NCI-H460 (cell line): ENCODE data around the gene ASTN1. TPM values are rescaled to one million over a fixed set of nuclear protein-coding genes. Genes with fewer than 3 reads are reported as not detected.

Experiments
- DNase-seq: peaks from one replicate; pipeline ENCODE4 v3.0.0-alpha.2; 2016; ENCODE audit warnings: low read depth; ENCODE audit errors: extremely low read depth
- total RNA-seq: library from RNA; depleted of rRNA; stranded (reverse); fragments of >200 nt; shearing (Covaris generic); gene quantifications from 2 replicates; pipeline ENCODE4 v1.2.3, GENCODE V29; 2014

ASTN1 gene
- total RNA-seq, 1 experiment from 2014 or later, result 0.47 TPM

DNA sequence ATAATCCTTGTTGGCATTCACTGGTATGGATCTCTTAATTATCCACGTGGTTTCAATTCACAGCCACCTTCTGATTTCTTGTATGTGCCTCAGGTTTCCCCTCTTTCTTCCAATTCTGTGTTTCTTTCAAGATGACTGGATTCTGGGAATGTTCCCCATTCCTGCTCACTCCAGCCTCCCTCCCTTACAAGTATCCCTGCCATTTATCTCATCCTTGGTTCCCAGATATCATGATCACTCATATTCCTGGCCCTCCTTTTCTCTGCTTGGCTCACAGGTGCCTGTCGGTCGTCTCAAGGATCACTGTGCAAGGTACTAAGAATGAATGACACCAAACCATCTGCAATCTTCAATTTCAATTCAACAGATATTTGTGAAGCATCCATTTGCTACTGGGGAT, 279.2 kb downstream of the ASTN1 start:
- no peak for DNase-seq

DNA sequence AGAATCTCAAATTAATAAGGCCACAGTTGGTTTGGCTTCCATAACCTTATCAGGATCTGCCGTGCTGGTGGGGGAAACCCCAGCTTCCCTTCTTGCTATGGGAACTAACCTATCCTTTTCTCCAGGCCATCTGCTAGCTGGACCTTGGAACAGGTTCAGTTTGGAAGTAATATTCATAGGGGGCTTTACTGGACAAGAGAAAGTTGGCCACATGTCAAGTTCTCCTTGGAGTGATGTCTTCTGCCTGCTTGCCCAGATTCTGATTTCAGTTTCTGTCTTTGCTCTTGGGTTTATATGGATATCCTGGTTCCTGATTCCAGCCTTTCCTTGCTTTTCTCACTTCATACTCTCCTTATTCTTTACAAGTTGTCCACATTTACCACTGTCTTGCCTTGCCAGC, 279.6 kb downstream of the ASTN1 start:
- DNase-seq, result no peak

DNA sequence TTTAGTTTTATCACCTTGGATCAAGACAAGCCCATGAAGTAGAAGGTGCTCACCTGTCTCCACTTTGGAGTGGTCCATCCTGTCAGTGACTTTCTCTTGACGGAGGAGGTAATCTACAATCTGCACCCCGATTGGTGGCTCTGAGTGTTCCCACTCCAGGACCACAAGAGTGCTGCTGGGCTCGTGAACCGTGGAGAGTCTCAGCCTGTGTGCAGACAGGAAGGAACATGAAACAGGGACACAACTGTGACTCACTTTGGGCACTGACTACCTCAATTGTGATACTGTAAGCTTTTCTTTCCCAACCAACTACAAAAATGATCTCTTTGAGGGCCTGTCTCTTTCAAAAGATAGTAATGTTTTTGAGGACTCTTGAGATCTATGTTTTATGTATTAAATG, 280.2 kb downstream of the ASTN1 start:
- DNase-seq, result no peak

- peak; percentile 79 for DNase-seq
These were observed 283.4 kb downstream of the ASTN1 start for GRCh38 chr1:176880955-176881595.

- DNase-seq, result no peak
These were observed 284.5 kb downstream of the ASTN1 start for GRCh38 chr1:176879784-176880620.

- DNase-seq, result no peak
These were observed 285.6 kb downstream of the ASTN1 start for GRCh38 chr1:176878750-176879536.

DNA sequence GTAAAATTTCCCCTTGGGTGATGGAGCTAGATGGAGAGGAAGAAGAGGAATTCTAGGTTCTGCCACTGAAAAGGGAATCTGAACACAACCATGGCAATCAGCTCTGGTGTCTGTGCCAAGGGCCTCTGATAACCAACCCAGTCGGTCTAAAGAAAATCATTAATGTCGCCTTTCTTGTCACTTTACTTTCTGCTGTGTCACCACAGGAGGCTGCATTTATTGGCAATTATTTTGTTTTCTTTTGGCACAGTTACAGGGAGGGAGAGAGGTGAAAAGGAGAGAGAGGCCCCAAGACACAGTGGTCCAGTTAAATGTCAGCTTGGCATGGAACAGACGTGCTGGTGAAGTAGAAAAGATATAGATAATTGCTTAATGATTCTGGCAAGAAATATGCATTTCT, 287.0 kb downstream of the ASTN1 start:
- no peak for DNase-seq

DNA sequence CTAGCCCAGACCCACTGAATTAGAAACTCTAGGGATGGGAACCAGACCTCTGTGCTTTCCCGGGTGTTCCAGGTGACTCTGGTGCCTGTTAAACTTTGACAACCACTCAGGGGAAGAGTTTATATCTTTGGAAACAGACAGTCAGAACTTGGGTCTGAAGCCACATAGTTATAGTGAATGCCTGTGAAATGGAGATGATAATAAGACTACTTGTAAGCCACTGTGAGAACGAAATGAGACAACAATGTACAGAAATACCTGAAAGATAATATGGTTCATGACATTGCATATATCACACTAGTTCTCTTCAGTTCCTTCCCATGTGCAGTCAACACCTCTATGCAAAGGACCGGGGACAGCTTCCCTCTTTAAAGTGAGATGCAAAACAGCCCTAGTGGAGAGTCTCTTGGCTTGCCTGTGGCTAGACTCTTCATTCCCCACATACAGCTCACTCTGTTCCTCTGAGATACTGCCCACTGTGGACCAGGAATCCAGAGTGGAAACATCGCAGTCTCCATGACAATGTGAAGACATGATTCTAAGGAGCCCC, 287.5 kb downstream of the ASTN1 start:
- DNase-seq, result no peak

- DNase-seq, result no peak
These were observed 294.9 kb downstream of the ASTN1 start for GRCh38 chr1:176869577-176869976.

DNA sequence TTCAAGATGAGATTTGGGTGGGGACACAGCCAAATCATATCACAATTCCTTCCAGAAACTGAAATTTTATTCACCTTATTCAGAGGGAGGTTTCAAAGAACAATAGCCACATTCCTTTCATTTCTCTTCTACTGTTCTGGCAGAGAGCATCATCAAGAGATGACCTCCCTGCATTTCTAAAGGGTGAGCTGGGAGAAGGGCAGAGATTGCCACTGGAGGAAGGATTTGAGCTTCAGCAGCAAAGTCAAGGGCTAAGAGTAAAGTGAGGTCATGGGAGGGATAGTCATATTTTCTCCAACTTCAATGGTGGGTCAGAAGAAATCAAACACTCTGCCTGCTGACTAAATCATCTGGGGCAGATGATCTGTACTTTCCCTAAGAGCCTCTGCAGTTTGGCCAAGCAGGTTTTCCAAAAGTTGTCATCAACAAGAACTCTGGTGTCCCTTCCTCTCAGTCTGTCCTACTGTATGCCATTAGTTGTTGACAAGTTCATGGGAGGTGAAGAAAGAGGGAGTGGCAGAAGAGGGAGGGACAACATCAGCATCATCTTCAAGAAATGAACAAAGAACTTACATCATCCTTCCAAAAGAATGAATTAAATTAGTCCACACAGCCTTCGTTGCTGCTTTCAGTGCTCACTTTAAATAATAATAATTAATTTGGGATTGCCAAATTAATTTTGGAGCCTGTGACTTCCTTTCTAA, 298.3 kb downstream of the ASTN1 start:
- no peak for DNase-seq

DNA sequence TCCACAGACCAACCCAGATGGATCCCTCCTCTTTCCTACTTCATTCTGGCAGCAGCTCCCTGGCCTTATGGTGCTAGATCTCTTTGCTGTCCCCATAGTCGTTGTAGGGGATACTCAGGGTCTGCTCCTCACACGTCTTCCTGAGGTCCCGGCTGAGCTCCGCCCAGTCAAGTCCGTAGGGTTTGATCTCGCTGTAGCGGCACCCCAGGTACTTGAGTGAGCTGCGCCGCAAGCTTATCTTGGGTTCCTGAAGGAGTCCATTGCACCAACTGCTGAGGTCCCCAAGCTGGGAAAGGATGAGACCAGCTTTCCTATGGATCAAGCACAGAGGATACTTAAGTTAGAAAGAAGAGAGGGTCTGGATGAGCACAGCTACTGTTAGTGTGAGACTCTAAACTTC, 300.3 kb downstream of the ASTN1 start:
- no peak for DNase-seq

DNA sequence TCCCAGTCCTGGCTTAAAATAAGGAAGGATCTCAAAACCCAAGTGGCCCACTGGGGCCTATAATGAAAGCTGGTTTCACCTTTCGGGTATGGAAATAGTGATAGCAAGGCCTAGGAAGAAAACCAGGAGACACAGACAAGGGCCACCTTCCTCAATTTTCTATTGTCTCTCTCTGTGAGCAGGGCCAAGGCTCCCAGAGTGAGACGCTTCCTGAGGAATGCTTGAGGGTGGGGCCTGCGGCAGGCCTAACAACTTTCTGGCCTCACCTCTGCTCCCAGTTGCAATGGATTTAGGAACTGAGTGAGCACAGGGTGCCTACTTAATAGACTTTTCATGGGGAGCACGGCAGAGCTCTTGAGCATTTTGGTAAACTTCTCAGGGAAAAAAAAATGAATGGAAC, 300.9 kb downstream of the ASTN1 start:
- no peak for DNase-seq

DNA sequence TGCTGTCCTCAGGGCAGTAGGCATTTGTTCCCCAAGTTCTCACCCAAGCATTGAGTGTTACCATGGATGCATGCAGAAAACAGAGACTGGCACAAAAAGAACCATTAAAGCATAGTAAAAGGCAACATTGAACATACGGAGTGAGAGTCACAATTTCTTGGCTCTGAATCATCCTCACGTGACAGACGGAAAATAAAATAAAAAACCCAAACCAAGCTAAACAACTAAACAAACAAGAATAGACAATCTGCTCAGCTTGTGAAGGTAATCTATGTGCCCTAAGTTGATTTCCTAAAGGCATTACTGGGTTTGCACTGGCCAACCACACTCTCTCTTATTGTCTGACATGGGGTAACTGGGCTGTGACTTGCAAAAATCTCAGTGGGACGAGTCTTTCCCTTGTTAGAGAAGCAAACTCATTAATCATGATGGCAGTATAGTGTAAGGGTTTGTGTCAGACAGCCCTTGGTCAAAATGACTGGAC, 306.0 kb downstream of the ASTN1 start:
- no peak for DNase-seq

DNA sequence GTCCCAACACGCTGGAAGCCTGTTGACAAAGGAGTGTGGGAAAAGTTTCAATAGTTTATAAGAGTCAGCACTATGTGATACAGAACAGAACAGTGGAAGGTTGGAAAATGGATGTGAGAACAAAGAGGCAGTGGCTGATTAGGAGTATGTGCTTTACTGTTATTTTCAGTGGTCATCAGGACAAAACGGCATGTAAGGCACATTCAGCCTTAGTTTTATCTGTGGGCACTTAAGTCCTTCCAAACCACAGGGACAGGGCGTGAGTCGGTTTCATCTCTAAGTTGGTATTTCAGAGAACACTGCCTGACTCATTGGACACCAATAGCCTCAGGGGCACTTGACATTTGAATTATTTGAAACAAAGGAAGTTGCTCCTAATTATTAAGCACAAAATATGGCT, 306.9 kb downstream of the ASTN1 start:
- no peak for DNase-seq

GRCh38 chr1:176854758-176855745, 309.5 kb downstream of the ASTN1 start:
- no peak for DNase-seq

DNA sequence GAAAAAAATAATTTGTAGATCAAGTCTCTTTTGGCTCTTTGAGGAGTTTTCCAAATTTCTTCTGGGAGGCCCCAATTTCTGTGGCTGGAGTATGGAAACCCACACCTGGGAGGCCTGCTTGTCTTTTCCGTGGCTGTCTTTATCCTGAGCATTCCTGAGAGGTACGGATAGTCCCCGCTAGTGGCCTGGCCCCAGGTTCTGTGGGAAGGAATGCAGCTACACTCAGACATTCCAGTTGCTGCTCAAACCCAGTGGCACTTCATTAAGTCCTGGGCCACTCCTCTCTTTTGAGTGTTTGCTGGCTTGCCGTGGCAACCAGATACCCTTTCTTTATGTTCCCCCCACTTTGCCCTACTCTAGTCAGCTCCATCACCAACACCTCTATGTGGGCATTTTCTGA, 310.4 kb downstream of the ASTN1 start:
- no peak for DNase-seq

- DNase-seq, result no peak
These were observed 311.0 kb downstream of the ASTN1 start for GRCh38 chr1:176853503-176853902.

- no peak for DNase-seq
These were observed 312.4 kb downstream of the ASTN1 start for GRCh38 chr1:176852124-176852523.

DNA sequence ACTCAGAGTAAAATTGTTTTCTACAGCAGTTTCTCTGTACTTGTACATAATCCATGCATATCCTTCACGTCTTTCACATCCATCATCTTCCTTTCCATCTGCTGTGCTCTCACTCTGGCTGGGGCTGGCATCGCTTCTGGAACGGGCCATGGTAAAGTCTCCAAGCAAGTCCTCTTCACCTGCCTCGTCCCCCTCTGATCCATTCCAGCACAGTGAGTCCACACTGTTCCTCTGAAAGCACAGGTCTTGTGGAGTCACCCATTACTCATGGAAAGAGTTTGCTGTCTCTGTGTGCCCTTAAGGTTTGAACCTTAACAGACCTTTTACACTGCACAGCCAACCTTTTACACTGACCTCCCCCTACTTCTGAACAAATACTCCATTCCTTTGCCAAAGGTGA, 313.6 kb downstream of the ASTN1 start:
- DNase-seq, result no peak
